NCI-H2227 (cell line): ENCODE results near the gene SAMD1.

Experiments used
- DNase-seq: peaks from one replicate; lab custom pipeline; 2025; ENCODE audit not compliant: unreplicated experiment; lab: John Stamatoyannopoulos, UW

SAMD1 gene

GRCh38 chr19:14090509-14091080 is at the start of gene SAMD1:
SAMD1 (minus strand) TSS chr19:14090751.
- peak; percentile 89 for DNase-seq

GRCh38 chr19:14139944-14140343 is 49.4 kb upstream of the SAMD1 start:
- DNase-seq, result no peak

GRCh38 chr19:14138576-14139265 is 48.2 kb upstream of the SAMD1 start:
- no peak for DNase-seq

- peak; percentile 98 for DNase-seq
These were observed 46.1 kb upstream of the SAMD1 start, which contains the start of gene ASF1B for GRCh38 chr19:14136509-14137281. ASF1B (minus strand) TSS chr19:14136589; CDS start chr19:14136456, 133 bp downstream.

- DNase-seq, result no peak
These were observed 45.5 kb upstream of the SAMD1 start for GRCh38 chr19:14135985-14136508.

GRCh38 chr19:14135355-14135754 is 44.8 kb upstream of the SAMD1 start:
- no peak for DNase-seq

- no peak for DNase-seq
These were observed 37.5 kb upstream of the SAMD1 start for GRCh38 chr19:14127929-14128509.

GRCh38 chr19:14127176-14127575 is 36.6 kb upstream of the SAMD1 start:
- no peak for DNase-seq

GRCh38 chr19:14122924-14123323 is 32.4 kb upstream of the SAMD1 start:
- DNase-seq, result no peak

GRCh38 chr19:14120497-14120780 is 29.9 kb upstream of the SAMD1 start:
- DNase-seq, result no peak

- DNase-seq, result no peak
These were observed 29.3 kb upstream of the SAMD1 start for GRCh38 chr19:14119644-14120496.

GRCh38 chr19:14119146-14119545 is 28.6 kb upstream of the SAMD1 start:
- DNase-seq, result no peak

GRCh38 chr19:14118165-14119051 is 27.9 kb upstream of the SAMD1 start:
- DNase-seq, result peak; percentile 50

GRCh38 chr19:14117668-14118164 is 27.2 kb upstream of the SAMD1 start, which contains the start of gene PRKACA:
PRKACA (minus strand) TSS chr19:14117762; CDS start chr19:14117547, 215 bp downstream.
- DNase-seq, result peak; percentile 98

- peak; percentile 13 for DNase-seq
These were observed 26.5 kb upstream of the SAMD1 start for GRCh38 chr19:14116918-14117578.

GRCh38 chr19:14116525-14116917 is 26.0 kb upstream of the SAMD1 start:
- no peak for DNase-seq

- DNase-seq, result no peak
These were observed 25.2 kb upstream of the SAMD1 start for GRCh38 chr19:14115756-14116155.

- DNase-seq, result no peak
These were observed 24.3 kb upstream of the SAMD1 start for GRCh38 chr19:14114854-14115253.

- DNase-seq, result no peak
These were observed 23.9 kb upstream of the SAMD1 start for GRCh38 chr19:14114439-14114838.
